ENCODE data around the gene CISD1. TPM values are rescaled to one million over a fixed set of nuclear protein-coding genes. Genes with fewer than 3 reads are reported as not detected.
A peak's percentile ranks its signal among the peaks of the same experiment; 100 is the strongest.

The CISD1 gene
- total and polyA plus RNA-seq, 9 of the 15 experiments (the other 6 are each of a cell fraction or from before 2014, with no cell fraction given): 35.8 to 342 (median 118) TPM

DNA sequence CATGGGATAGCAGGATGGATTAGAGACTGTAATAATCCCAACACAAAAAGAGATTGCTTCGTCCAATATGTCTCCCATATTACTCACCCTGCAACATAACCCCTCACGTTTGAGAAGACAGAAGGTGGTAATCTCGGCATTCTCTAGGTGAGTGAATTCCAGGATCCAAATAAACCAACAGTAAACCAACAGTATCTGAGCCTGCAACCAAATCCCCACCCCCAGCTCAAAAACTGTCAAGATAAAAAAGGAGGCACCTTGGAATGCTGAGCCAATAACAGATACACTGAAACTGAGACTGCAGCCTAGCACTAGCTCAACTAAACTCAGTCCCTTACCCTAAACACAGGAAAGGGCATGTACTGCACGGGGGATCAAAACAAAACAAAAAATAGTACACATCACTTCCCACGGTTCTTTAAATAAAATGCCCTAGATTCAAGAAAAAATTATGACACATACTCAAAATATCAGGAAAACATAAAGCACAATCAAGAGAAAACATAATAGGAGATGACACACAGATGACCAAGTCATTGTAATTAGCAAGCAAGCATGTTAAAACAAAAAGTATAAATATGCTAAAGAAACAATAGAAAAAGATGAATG, 29.3 kb upstream of the CISD1 start:
- BruUV-seq (replicated peaks): no TSS peak
- Histone ChIP-seq H3K9me1 (ENCODE audit: control insufficient read depth, insufficient read depth, low read length) (no peaks in the 10 kb centered on the region), H3K79me2 (ENCODE audit: control insufficient read depth, insufficient read depth, low read length) (peaks cover 11% of the 10 kb centered on the region), H3K27ac (ENCODE audit: extremely low read depth, low read depth, low read length) (no peak overlapping the region), H3K4me2 (ENCODE audit: insufficient read depth, low read length) (no peak overlapping the region), H3K9ac (ENCODE audit: insufficient read depth in 1 of 2, low read depth in 2 of 2, low read length in 2 of 2) (no peak overlapping the region), H2AFZ (ENCODE audit: low read depth, low read length) (no peak overlapping the region; the same call in 1 of the 2 replicates), H3K36me3 (ENCODE audit: control insufficient read depth, insufficient read depth, low read length) (no peaks in the 10 kb centered on the region; the same call in 2 of the 3 replicates), H3K27me3 (ENCODE audit: control insufficient read depth in 2 of 2, insufficient read depth in 2 of 2, low read length in 2 of 2) (no peaks in the 10 kb centered on the region), H3K9me3 (replicated peaks; ENCODE audit: control insufficient read depth, insufficient read depth, low read depth, low read length) (no peaks in the 10 kb centered on the region), H4K20me1 (replicated peaks; ENCODE audit: control insufficient read depth, insufficient read depth, low read length) (no peaks in the 10 kb centered on the region), H3K4me1 (replicated peaks in 1 of 2; ENCODE audit: control insufficient read depth in 2 of 2, insufficient read depth in 2 of 2, low read length in 2 of 2) (peaks cover 0 to 7% of the 10 kb centered on the region in 2 experiments), H3K4me3 (no peak overlapping the region)
- WGBS (ENCODE audit: insufficient coverage, low coverage, missing lambda C conversion rate): 13% methylated on average over 5 of the region's 5 CpGs
- ATAC-seq (peak; percentile 78), FAIRE-seq (peak; percentile 68), DNase-seq (ENCODE audit: extremely low read depth in 1 of 4, low spot score in 3 of 4) (peak in 1 of 4 experiments; percentile 6)
- in situ Hi-C loops (cut with MboI): no loop called here
- no peak for TF ChIP-seq XRCC5 (IDR thresholded peaks at IDR 0.05; ENCODE audit: low read depth, low read length)
- 0 out of 2 replicates have a peak, but pooled peaks have one; percentile 15 for TF ChIP-seq DPF2 (IDR thresholded peaks at IDR 0.05)
- TF ChIP-seq GMEB1 (CRISPR knock-in tag; IDR thresholded peaks at IDR 0.05): no peak
- intact Hi-C loops (cut with micrococcal nuclease): no loop called here
- ChIA-PET CTCF (ENCODE audit: low intra/inter-chr PET ratio) (no interaction called here), POLR2A (interaction anchor here (1.0 kb wide), 1 partner anchor 9 kb away, joined by 3 read pairs; no protein-coding TSS in a partner anchor)

GRCh38 chr10:58240531-58240930, 28.4 kb upstream of the CISD1 start:
- CTCF ChIA-PET (ENCODE audit: low intra/inter-chr PET ratio): no interaction called here
- Histone ChIP-seq H4K20me1 (replicated peaks; ENCODE audit: control insufficient read depth, insufficient read depth, low read length) (no peaks in the 10 kb centered on the region), H3K36me3 (ENCODE audit: control insufficient read depth, insufficient read depth, low read length) (no peaks in the 10 kb centered on the region; the same call in 2 of the 3 replicates), H3K27ac (ENCODE audit: extremely low read depth, low read depth, low read length) (no peak overlapping the region), H3K4me1 (replicated peaks in 1 of 2; ENCODE audit: control insufficient read depth in 2 of 2, insufficient read depth in 2 of 2, low read length in 2 of 2) (peaks cover 4 to 7% of the 10 kb centered on the region in 2 experiments), H3K9me3 (replicated peaks; ENCODE audit: control insufficient read depth, insufficient read depth, low read depth, low read length) (no peaks in the 10 kb centered on the region), H2AFZ (ENCODE audit: low read depth, low read length) (no peak overlapping the region), H3K4me2 (ENCODE audit: insufficient read depth, low read length) (no peak overlapping the region), H3K9me1 (ENCODE audit: control insufficient read depth, insufficient read depth, low read length) (no peaks in the 10 kb centered on the region), H3K27me3 (ENCODE audit: control insufficient read depth in 2 of 2, insufficient read depth in 2 of 2, low read length in 2 of 2) (no peaks in the 10 kb centered on the region), H3K9ac (ENCODE audit: insufficient read depth in 1 of 2, low read depth in 2 of 2, low read length in 2 of 2) (no peak overlapping the region), H3K79me2 (ENCODE audit: control insufficient read depth, insufficient read depth, low read length) (peaks cover 16% of the 10 kb centered on the region), H3K4me3 (no peak overlapping the region)
- DNase-seq (ENCODE audit: extremely low read depth in 1 of 4, low spot score in 3 of 4): no peak
- intact Hi-C loops (cut with micrococcal nuclease): no loop called here
- in situ Hi-C loops (cut with MboI): no loop called here
- 41% methylated on average over 3 of the region's 4 CpGs for WGBS (ENCODE audit: insufficient coverage, low coverage, missing lambda C conversion rate)
- no peak for ATAC-seq
- no TSS peak for BruUV-seq (replicated peaks)
- FAIRE-seq: no peak
- POLR2A ChIA-PET: interaction anchor here (0.7 kb wide), 1 partner anchor 106 kb away, joined by 3 read pairs; no protein-coding TSS in a partner anchor
- no peak for TF ChIP-seq ZNF507 (tag; conservative IDR thresholded peaks at IDR 0.05)
- TF ChIP-seq ZC3H4 (CRISPR knock-in tag; IDR thresholded peaks at IDR 0.05; ENCODE audit: borderline replicate concordance): no peak
- no peak for TF ChIP-seq ZNF41 (CRISPR knock-in tag; conservative IDR thresholded peaks at IDR 0.05)
